OCI-LY3 (cell line): ENCODE results near the gene PSMD9.

Experiments used
- EZH2phosphoT487 ChIP-seq: fragments of 200-600 bp; shearing (Covaris generic); IDR thresholded peaks from 2 replicates; pipeline ENCODE4 v1.6.1; 2018; ENCODE audit warnings: antibody characterized with exemption, mixed run types, low read depth
- TF ChIP-seq, protein P1 (sequence below): fragments of 200-600, 300-600 bp; sonication (generic); IDR thresholded peaks from 2 replicates; pipeline ENCODE4 v1.5.1; 2014; ENCODE audit warnings: antibody characterized with exemption, low read length, low read depth

DNA sequence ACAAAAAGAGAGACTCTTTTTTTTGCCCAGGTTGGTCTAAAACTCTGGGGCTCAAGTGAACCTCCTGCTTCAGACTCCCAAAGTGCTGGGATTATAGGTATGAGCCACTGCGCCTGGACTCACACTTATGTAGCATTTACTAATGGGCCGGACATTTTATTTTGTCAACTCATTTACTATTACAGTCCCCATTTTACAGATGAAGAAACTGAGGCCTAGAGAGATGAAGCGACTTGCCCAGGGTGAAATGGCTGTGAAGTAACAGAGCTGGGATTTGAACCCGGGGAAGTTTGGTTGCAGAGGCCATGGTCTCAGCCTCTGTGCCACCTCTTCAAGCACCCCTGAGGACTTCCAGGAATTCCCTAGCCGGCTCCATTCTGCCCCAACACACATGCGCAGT, 39.4 kb upstream of the PSMD9 start:
- TF ChIP-seq, protein P1, sequence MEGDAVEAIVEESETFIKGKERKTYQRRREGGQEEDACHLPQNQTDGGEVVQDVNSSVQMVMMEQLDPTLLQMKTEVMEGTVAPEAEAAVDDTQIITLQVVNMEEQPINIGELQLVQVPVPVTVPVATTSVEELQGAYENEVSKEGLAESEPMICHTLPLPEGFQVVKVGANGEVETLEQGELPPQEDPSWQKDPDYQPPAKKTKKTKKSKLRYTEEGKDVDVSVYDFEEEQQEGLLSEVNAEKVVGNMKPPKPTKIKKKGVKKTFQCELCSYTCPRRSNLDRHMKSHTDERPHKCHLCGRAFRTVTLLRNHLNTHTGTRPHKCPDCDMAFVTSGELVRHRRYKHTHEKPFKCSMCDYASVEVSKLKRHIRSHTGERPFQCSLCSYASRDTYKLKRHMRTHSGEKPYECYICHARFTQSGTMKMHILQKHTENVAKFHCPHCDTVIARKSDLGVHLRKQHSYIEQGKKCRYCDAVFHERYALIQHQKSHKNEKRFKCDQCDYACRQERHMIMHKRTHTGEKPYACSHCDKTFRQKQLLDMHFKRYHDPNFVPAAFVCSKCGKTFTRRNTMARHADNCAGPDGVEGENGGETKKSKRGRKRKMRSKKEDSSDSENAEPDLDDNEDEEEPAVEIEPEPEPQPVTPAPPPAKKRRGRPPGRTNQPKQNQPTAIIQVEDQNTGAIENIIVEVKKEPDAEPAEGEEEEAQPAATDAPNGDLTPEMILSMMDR = no peak
- TF ChIP-seq EZH2phosphoT487 = no peak
